H9 (cell line): Measurements from ENCODE around the gene THOC5. TPM values are rescaled to one million over a fixed set of nuclear protein-coding genes. Genes with fewer than 3 reads are reported as not detected.

Experiments used
- DNase-seq: peaks from one replicate; pipeline ENCODE4 v3.0.0-alpha.2; 2017
- H2AFZ ChIP-seq: one replicate; pipeline ENCODE4 v1.6.1; 2013; ENCODE audit warnings: mild to moderate bottlenecking, low read length, control low read depth, moderate library complexity
- H2AK5ac ChIP-seq: 2 replicates; pipeline ENCODE4 v1.6.1; 2013; ENCODE audit warnings: low read length, control low read depth, mixed read lengths; ENCODE audit not compliant: insufficient read length
- H2BK120ac ChIP-seq: one replicate; pipeline ENCODE4 v1.6.1; 2013; ENCODE audit warnings: low read depth, mild to moderate bottlenecking, low read length, control low read depth, inconsistent platforms; ENCODE audit not compliant: poor library complexity, severe bottlenecking
- H2BK12ac ChIP-seq: 2 replicates; pipeline ENCODE4 v1.6.1; 2013; ENCODE audit warnings: low read length, control low read depth, mixed read lengths, low read depth; ENCODE audit not compliant: insufficient read length
- H2BK15ac ChIP-seq: 2 replicates; pipeline ENCODE4 v1.6.1; 2013; ENCODE audit warnings: low read depth, low read length, control low read depth
- H2BK20ac ChIP-seq: one replicate; pipeline ENCODE4 v1.6.1; 2013; ENCODE audit warnings: low read depth, mild to moderate bottlenecking, low read length, control low read depth, inconsistent platforms; ENCODE audit not compliant: poor library complexity, severe bottlenecking
- H2BK5ac ChIP-seq: 2 replicates; pipeline ENCODE4 v1.6.1; 2013; ENCODE audit warnings: low read length, control low read depth, mixed read lengths; ENCODE audit not compliant: insufficient read length
- H3K14ac ChIP-seq: 2 replicates; pipeline ENCODE4 v1.6.1; 2013; ENCODE audit warnings: low read length, control low read depth; ENCODE audit not compliant: insufficient read depth
- H3K18ac ChIP-seq: 2 replicates; pipeline ENCODE4 v1.6.1; 2013; ENCODE audit warnings: low read depth, mild to moderate bottlenecking, mixed read lengths, low read length, control low read depth; ENCODE audit not compliant: insufficient read length
- H3K23ac ChIP-seq: 2 replicates; pipeline ENCODE4 v1.6.1; 2013; ENCODE audit warnings: low read length, control low read depth, mixed read lengths, low read depth; ENCODE audit not compliant: insufficient read length
- H3K23me2 ChIP-seq: 2 replicates; pipeline ENCODE4 v1.6.1; 2013; ENCODE audit warnings: low read depth, mild to moderate bottlenecking, mixed read lengths, low read length, control low read depth; ENCODE audit not compliant: insufficient read length, poor library complexity, severe bottlenecking
- H3K27ac ChIP-seq: 2 replicates; pipeline ENCODE4 v1.5.1; 2013; ENCODE audit warnings: low read length, control low read depth, mixed read lengths, low read depth; ENCODE audit not compliant: insufficient read length
- H3K27me3 ChIP-seq: 2 replicates; pipeline ENCODE4 v1.6.1; 2013; ENCODE audit warnings: low read length, control low read depth, inconsistent platforms; ENCODE audit not compliant: insufficient read depth
- H3K4ac ChIP-seq: 2 replicates; pipeline ENCODE4 v1.6.1; 2013; ENCODE audit warnings: low read depth, mild to moderate bottlenecking, control low read depth, inconsistent platforms, low read length, moderate library complexity
- H3K4me1 ChIP-seq: 2 replicates; pipeline ENCODE4 v1.6.1; 2013; ENCODE audit warnings: low read length, control low read depth, inconsistent platforms; ENCODE audit not compliant: insufficient read depth
- H3K4me2 ChIP-seq: 2 replicates; pipeline ENCODE4 v1.6.1; 2013; ENCODE audit warnings: low read length, control low read depth, mixed read lengths; ENCODE audit not compliant: insufficient read length, insufficient read depth
- H3K56ac ChIP-seq: 2 replicates; pipeline ENCODE4 v1.6.1; 2013; ENCODE audit warnings: low read depth, mild to moderate bottlenecking, mixed read lengths, low read length, control low read depth; ENCODE audit not compliant: insufficient read length
- H3K79me1 ChIP-seq: 2 replicates; pipeline ENCODE4 v1.6.1; 2013; ENCODE audit warnings: low read depth, mild to moderate bottlenecking, moderate library complexity, low read length, control low read depth, inconsistent platforms; ENCODE audit not compliant: insufficient read depth, poor library complexity, severe bottlenecking
- H3K79me2 ChIP-seq: 2 replicates; pipeline ENCODE4 v1.6.1; 2013; ENCODE audit warnings: low read length, control low read depth, inconsistent platforms; ENCODE audit not compliant: insufficient read depth
- H3K9ac ChIP-seq: 2 replicates; pipeline ENCODE4 v1.6.1; 2013; ENCODE audit warnings: low read length, control low read depth, mixed read lengths; ENCODE audit not compliant: insufficient read length; ENCODE audit errors: extremely low read depth
- H3K9me3 ChIP-seq: one replicate; pipeline ENCODE4 v1.6.1; 2013; ENCODE audit warnings: low read depth, low read length, inconsistent platforms; ENCODE audit not compliant: control insufficient read depth
- H3T11ph ChIP-seq: one replicate; pipeline ENCODE4 v1.6.1; 2013; ENCODE audit warnings: mild to moderate bottlenecking, low read length, control low read depth, inconsistent platforms
- H4K20me1 ChIP-seq: one replicate; pipeline ENCODE4 v1.6.1; 2013; ENCODE audit not compliant: control insufficient read depth, insufficient read length, insufficient read depth
- H4K5ac ChIP-seq: 2 replicates; pipeline ENCODE4 v1.6.1; 2013; ENCODE audit warnings: low read depth, mild to moderate bottlenecking, mixed read lengths, low read length, control low read depth; ENCODE audit not compliant: insufficient read length
- H4K8ac ChIP-seq: replicated peaks from 2 replicates; pipeline ENCODE4 v1.6.1; 2013; ENCODE audit warnings: low read length, control low read depth, mixed read lengths, low read depth; ENCODE audit not compliant: insufficient read length
- H4K91ac ChIP-seq: 2 replicates; pipeline ENCODE4 v1.6.1; 2013; ENCODE audit warnings: low read depth, mild to moderate bottlenecking, moderate library complexity, mixed read lengths, low read length, control low read depth; ENCODE audit not compliant: insufficient read length
- H3K27ac Mint-ChIP-seq, 3 experiments: 2 replicates in 2 of 3; 3 replicates in 1 of 3; pipeline ENCODE4 v1.8.0; 2020 to 2021; ENCODE audit warnings: mixed read lengths in 3 of 3, mild to moderate bottlenecking in 1 of 3, moderate library complexity in 1 of 3
- H3K27me3 Mint-ChIP-seq: 2 replicates; pipeline ENCODE4 v1.8.0; 2021; ENCODE audit warnings: low read depth, mild to moderate bottlenecking, moderate library complexity, mixed read lengths
- H3K36me3 Mint-ChIP-seq, 3 experiments: 2 replicates in 2 of 3; 3 replicates in 1 of 3; pipeline ENCODE4 v1.8.0; 2020 to 2021; ENCODE audit warnings: low read depth in 3 of 3, mixed read lengths in 3 of 3; ENCODE audit not compliant: insufficient read depth in 1 of 3
- H3K4me1 Mint-ChIP-seq, 2 experiments: 2 replicates each; pipeline ENCODE4 v1.8.0; 2020; ENCODE audit warnings: mixed read lengths in 2 of 2
- H3K4me3 Mint-ChIP-seq, 2 experiments: 2 replicates in 1 of 2; 3 replicates in 1 of 2; pipeline ENCODE4 v1.8.0; 2020 to 2021; ENCODE audit warnings: mild to moderate bottlenecking in 2 of 2, mixed read lengths in 2 of 2, moderate library complexity in 1 of 2
- H3K9me3 Mint-ChIP-seq, 2 experiments: 2 replicates in 1 of 2; 3 replicates in 1 of 2; pipeline ENCODE4 v1.8.0; 2020; ENCODE audit warnings: mild to moderate bottlenecking in 2 of 2, mixed read lengths in 2 of 2, moderate library complexity in 1 of 2
- CTCF ChIP-seq: fragments of 200-600 bp; sonication (generic); conservative IDR thresholded peaks from 3 replicates; pipeline ENCODE4 v1.8.0; 2021; ENCODE audit warnings: antibody characterized with exemption, mild to moderate bottlenecking
- WGBS: extraction: QIAGEN DNeasy Blood & Tissue Kit; methylation state at CpG from one replicate; pipeline ENCODE4 v1.1.7; 2013; ENCODE audit warnings: missing lambda C conversion rate, low lambda C conversion rate, mixed read lengths; ENCODE audit not compliant: insufficient read length; ENCODE audit errors: extremely low coverage; 5-methylcytosine and 5-hydroxymethylcytosine counted together
- total RNA-seq: library from RNA; stranded (reverse); gene quantifications from 2 replicates; pipeline ENCODE4 v1.2.1, GENCODE V29; 2021

Gene THOC5
- total RNA-seq, 1 experiment from 2014 or later, result 71.8 TPM

- Histone ChIP-seq H3K79me1 (no peaks in the 10 kb centered on the region), H3K56ac (no peak overlapping the region), H3K27ac (no peak overlapping the region), H2BK120ac (no peak overlapping the region), H3K23ac (no peak overlapping the region), H2AFZ (no peak overlapping the region), H2AK5ac (no peak overlapping the region), H3T11ph (no peak overlapping the region), H3K14ac (no peak overlapping the region), H3K9ac (no peak overlapping the region), H3K79me2 (no peaks in the 10 kb centered on the region), H2BK15ac (no peak overlapping the region), H4K5ac (no peak overlapping the region), H4K8ac (no peak overlapping the region), H3K4me1 (no peaks in the 10 kb centered on the region), H2BK5ac (no peak overlapping the region), H3K18ac (no peak overlapping the region), H3K23me2 (no peaks in the 10 kb centered on the region), H2BK20ac (no peak overlapping the region), H4K91ac (no peak overlapping the region), H3K4ac (no peak overlapping the region), H4K20me1 (no peaks in the 10 kb centered on the region), H3K4me2 (no peak overlapping the region), H3K9me3 (no peaks in the 10 kb centered on the region), H2BK12ac (no peak overlapping the region), H3K27me3 (no peaks in the 10 kb centered on the region)
- Mint-ChIP-seq H3K27ac (no peak overlapping the region), H3K9me3 (no peaks in the 10 kb centered on the region), H3K27me3 (no peaks in the 10 kb centered on the region), H3K36me3 (peaks cover 33 to 89% (median 80%) of the 10 kb centered on the region in 3 experiments; a peak in 6 of 7 replicates), H3K4me1 (no peaks in the 10 kb centered on the region), H3K4me3 (no peak overlapping the region)
- DNase-seq, result peak; percentile 43
- peak; percentile 67 for TF ChIP-seq CTCF
- WGBS, result no CpG with 5 or more reads among the region's 5 CpGs
Observed at GRCh38 chr22:29524442-29525191, 28.9 kb downstream of the THOC5 start.
